ENCODE data around the gene OR5L1.

Gene OR5L1

DNA sequence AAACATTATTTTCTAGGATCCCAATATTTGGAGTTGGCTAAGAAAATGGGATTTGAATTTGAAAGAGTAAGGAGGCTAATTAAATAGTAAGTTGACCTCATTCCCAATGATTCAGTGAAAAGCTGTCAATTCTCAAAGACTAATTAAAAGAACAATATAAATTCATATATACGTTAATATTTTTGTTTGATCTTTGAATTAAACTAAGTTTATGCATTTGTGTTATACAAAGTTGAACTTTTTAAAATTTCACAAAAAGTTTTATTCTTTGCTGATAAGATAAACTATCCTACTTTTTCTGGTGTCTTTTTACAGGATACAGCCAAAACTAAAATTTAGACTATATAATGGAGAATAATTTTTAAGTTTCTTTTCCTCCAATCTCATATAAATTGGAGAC lies at the start of gene OR5L1:
Gene OR5L1 (plus strand): TSS at position 301 of the 400 bp plus-strand sequence. CDS start 100 bp downstream, outside the sequence.
- FAIRE-seq: no peak

DNA sequence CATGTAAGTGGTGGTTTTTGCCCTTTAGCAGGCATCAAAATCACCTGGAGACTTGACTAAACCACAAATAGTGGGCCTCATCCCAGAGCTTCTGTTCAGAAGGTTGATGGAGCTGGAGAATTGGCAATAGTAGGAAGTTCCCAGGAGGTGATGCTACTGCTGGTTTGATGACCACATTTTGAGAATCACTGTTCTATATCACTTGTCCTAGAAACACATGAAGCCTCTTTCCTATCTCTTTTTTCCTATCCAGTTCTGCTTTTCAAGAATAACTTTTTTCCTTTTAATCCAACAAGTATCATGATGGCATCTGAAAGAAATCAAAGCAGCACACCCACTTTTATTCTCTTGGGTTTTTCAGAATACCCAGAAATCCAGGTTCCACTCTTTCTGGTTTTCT lies 38.0 kb upstream of the OR5L1 start, which contains the start of gene OR5D13:
Gene OR5D13 (plus strand): TSS at position 301 of the 400 bp plus-strand sequence. CDS start 0 bp downstream, at position 301.
- FAIRE-seq: no peak

DNA sequence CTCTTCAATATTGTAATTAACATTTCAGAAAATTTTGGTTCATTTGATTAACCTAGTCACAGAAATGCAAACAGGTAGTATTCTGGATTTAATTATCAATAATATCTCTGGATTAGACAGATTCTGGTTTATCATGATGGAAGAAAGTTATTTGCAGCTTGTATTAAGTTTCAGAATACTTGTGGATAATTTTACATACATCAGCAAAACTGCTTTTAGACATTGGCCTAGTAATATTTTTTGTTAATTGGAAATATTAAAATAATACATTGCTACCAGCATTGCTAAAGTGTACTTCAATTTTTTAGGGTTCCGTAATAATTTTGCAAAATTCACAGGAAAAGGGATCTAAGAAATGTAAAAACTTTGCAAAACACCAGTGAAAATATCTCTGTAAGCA lies 19.6 kb upstream of the OR5L1 start:
- FAIRE-seq: no peak

DNA sequence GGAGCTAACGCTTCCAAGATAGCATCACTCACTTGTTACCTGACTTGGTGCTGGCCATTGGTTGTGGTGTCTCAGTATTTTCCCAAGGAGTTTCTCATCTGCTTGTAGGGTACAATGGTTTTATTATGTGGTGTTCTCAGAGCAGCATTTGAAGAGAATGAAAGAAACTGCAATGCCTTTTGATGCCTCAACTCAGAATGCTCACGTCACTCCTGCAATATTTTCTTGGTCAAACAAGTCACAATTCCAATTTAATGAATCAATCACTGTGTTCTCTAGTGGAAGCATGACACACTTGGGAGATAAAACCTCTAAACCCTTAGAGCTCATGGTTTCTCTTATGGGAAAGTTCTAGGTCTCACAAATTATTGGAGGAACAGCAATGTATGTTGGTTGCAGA lies 17.8 kb upstream of the OR5L1 start:
- FAIRE-seq: no peak

DNA sequence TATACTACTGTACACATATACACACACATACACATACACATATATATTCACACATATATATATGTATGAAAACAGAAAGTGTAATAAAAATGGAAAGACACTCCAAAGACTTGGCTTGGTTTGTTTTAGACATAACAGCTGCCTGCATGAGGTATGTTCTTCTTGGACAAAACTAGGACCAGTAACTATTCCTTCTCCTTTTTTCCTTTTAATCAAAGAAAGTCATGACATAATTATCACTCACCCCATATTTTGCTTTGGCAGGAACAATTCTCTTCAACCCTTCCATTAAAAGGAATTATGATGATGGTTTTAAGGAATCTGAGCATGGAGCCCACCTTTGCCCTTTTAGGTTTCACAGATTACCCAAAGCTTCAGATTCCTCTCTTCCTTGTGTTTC lies 15.9 kb upstream of the OR5L1 start, which contains the start of gene OR5D14:
Gene OR5D14 (plus strand): TSS at position 301 of the 400 bp plus-strand sequence. CDS start 0 bp downstream, at position 301.
- no peak for FAIRE-seq

DNA sequence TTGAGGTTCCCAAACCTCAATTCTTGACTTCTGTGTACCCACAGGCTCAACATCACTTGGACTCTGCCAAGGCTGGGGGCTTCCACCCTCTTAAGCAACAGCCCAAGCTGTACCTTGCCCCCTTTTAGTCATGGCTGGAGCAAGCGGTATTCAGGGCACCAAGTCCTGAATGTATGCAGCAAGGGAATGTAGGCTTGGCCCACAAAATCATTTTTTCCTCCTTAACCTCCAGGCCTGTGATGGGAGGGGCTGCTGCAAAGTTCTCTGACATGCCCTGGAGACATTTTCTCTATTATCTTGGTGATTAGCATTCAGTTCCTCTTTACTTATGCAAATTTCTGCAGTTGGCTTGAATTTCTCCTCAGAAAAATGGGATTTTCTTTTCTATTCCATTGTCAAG lies 4.9 kb upstream of the OR5L1 start:
- FAIRE-seq: no peak

DNA sequence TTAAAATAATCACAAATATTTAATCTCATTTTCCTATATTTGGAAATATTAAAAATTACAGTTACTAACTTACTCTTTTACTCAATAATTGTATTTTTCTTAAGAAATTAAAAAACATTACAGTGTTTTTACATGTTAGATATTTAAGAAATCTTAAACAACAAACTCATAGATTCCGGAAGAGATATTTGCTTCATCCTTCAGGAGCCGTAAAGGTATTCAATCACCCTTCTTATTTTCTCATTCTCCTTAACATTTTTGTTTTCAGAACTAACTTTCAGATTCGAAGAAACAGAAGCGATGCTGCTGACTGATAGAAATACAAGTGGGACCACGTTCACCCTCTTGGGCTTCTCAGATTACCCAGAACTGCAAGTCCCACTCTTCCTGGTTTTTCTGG lies 8.2 kb downstream of the OR5L1 start, which contains the start of gene OR5D18:
Gene OR5D18 (plus strand): TSS at position 301 of the 400 bp plus-strand sequence. CDS start 0 bp downstream, at position 301.
- FAIRE-seq: no peak

DNA sequence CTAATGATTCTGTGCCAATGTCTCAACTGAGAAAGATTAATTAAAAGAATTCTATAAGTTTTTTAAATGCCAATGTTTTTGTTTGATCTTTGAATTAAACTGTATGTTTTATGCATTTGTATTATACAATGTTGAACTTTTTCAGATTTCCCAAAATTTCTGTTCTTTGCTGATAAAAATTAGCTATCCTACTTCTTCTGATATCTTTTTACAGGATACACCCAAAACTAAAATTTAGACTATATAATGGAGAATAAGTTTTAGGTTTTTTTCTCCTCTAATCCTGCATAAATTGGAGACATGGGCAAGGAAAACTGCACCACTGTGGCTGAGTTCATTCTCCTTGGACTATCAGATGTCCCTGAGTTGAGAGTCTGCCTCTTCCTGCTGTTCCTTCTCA lies 15.8 kb downstream of the OR5L1 start, which contains the start of gene OR5L2:
Gene OR5L2 (plus strand): TSS at position 301 of the 400 bp plus-strand sequence. CDS start 0 bp downstream, at position 301.
- FAIRE-seq: no peak

DNA sequence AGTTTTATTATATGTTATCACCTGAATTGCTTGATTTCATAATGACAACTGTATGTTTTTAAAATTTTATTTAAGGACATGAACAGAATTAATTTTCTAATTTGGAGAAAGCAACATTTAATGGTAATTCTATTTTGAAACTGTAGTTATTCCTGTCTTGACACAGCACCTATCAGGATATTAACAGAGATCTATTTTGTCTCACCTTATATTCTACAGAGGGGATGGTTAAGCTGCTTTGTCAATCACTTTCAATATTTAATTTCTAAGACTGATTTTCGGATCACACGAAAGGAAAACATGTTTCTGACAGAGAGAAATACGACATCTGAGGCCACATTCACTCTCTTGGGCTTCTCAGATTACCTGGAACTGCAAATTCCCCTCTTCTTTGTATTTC lies 27.3 kb downstream of the OR5L1 start, which contains the start of gene OR5D16:
Gene OR5D16 (plus strand): TSS at position 301 of the 400 bp plus-strand sequence. CDS start 0 bp downstream, at position 301.
- no peak for FAIRE-seq

DNA sequence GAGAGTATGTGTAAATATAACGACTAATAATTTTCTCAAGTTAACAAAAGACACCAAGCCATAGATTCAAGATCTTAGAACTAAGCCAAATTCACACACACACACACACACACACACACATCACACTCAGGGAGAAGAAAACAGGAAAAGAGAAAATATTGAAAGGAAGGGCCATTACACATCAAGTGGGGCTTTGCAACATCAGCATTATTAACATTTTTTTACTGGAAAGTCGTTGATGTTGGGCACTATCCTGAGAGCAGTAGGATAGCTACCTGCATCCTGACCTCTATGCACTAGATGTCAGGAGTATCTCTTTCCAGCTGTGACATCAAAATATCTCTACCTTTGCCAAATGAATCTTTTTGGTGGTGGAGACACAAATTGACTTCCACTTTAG lies 36.3 kb downstream of the OR5L1 start:
- FAIRE-seq: no peak

DNA sequence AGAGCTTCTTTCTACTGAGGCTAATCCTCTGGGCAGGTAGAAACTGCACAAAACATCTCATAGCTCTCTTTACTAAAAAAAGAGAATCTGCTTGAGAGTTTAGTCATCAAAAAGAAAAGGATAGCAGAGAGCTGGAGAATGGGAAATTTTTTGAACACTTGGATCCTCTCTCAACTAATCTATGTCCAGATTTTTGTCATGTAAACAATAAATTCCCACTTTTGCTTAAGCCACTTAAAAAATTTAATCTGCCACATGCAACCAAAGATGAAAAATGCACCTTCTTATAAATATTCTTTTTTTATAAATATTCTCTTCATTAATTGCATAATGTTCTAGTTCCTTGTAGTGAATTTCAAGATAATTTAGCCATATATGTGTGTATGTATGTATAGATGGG lies 37.9 kb downstream of the OR5L1 start:
- no peak for FAIRE-seq

DNA sequence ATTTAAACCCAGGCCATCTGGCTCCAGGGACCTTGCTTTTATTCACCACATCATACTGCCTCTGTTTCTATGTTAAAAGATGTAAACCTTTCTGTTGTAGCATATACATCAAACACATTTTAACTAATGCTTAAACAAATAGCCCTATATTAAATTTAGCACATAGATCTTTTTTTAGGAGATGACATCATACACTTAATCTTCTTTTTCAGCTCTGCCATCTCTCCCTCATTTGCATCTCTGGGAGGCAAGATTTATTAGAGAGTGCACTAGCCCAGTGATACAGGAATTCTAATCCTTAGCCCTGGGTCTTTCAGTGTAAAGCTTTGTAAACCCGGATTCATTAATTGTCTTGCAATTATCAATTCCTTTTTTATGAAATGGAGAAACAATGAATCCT lies 41.0 kb downstream of the OR5L1 start:
- FAIRE-seq: no peak

DNA sequence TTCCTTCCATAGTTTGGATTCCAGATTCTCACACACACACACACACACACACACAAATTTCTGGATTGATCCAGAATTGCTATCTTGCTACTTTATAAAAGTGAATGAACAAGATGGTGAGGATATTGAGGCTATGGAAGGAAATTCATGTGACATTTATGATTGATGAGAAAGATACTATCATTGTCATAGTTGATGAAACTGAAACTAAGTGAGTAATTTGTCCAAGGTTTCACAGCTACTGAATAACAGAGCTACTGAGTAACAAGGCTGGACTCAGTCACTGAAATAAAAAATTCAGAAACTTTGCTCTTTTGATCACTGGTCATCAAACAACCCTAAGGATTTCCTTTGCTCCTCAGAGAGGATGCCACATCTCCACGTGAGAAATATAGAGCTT lies 43.5 kb downstream of the OR5L1 start:
- no peak for FAIRE-seq

Data from endometrium (tissue), 2 donors.